Panc1 (cell line): Measurements from ENCODE around the gene DPPA5. TPM values are rescaled to one million over a fixed set of nuclear protein-coding genes. Genes with fewer than 3 reads are reported as not detected.

ENCODE experiments used
- ATAC-seq: fragments of 200-7000 bp; cut with Tn5 transposase; 2 replicates; pipeline ENCODE4 v1.9.1; 2020; ENCODE audit warnings: mild to moderate bottlenecking, moderate library complexity
- BruUV-seq: library from RNA; stranded (reverse); fragments of 400-500 nt; replicated peaks from 2 replicates; lab custom pipeline; 2021; lab: Mats Ljungman, UMichigan
- CTCF ChIA-PET: fragments of 300-600 bp; sonication (Branson Sonifier 250); formaldehyde crosslinking; loops from one replicate; lab custom pipeline; 2022; ENCODE audit warnings: antibody characterized with exemption; lab: Charles Lee
- POLR2A ChIA-PET: fragments of 300-600 bp; sonication (Branson Sonifier 250); formaldehyde crosslinking; loops from one replicate; lab custom pipeline; 2022; ENCODE audit warnings: antibody characterized with exemption; lab: Charles Lee
- DNase-seq: peaks from one replicate; pipeline ENCODE4 v3.0.0-alpha.2; 2010; ENCODE audit warnings: low read depth, low spot score
- H3K27ac ChIP-seq: 2 replicates; pipeline ENCODE4 v1.5.1; 2011; ENCODE audit warnings: mild to moderate bottlenecking, low read length, inconsistent platforms
- H3K27me3 ChIP-seq: fragments of 200-500 bp; sonication (Bioruptor generic); 2 replicates; pipeline ENCODE4 v1.6.0; 2014; ENCODE audit warnings: low read length, inconsistent platforms; ENCODE audit not compliant: control insufficient read depth, insufficient read depth
- H3K36me3 ChIP-seq: fragments of 200-500 bp; sonication (Bioruptor generic); 2 replicates; pipeline ENCODE4 v1.5.1; 2014; ENCODE audit warnings: inconsistent platforms, mild to moderate bottlenecking, low read length, moderate library complexity; ENCODE audit not compliant: control insufficient read depth, insufficient read depth
- H3K4me1 ChIP-seq: 2 replicates; pipeline ENCODE4 v1.5.1; 2011; ENCODE audit warnings: inconsistent platforms, mild to moderate bottlenecking, low read length, moderate library complexity; ENCODE audit not compliant: control insufficient read depth, insufficient read depth
- H3K4me3 ChIP-seq, 2 experiments: 2 replicates each; pipeline ENCODE4 v1.5.1; 2011 to 2012; ENCODE audit warnings: low read depth in 2 of 2, low read length in 2 of 2, mild to moderate bottlenecking in 2 of 2, inconsistent platforms in 1 of 2, moderate library complexity in 1 of 2
- H3K9me3 ChIP-seq: fragments of 200-500 bp; sonication (Bioruptor generic); 2 replicates; pipeline ENCODE4 v1.5.1; 2014; ENCODE audit warnings: low read depth, mild to moderate bottlenecking, inconsistent platforms, low read length, moderate library complexity; ENCODE audit not compliant: control insufficient read depth, insufficient read depth
- CTCF ChIP-seq: fragments of 450-650 bp; IDR thresholded peaks from 2 replicates; pipeline ENCODE4 v1.5.1; 2017; ENCODE audit warnings: mild to moderate bottlenecking
- POLR2AphosphoS5 ChIP-seq: IDR thresholded peaks from 2 replicates; pipeline ENCODE4 v1.6.1; 2012; ENCODE audit warnings: mild to moderate bottlenecking, low read depth, low read length, moderate library complexity
- REST ChIP-seq, 2 experiments: IDR thresholded peaks; 2 replicates each; pipeline ENCODE4 v1.6.1; 2011 to 2012; ENCODE audit warnings: low read depth in 2 of 2, control low read depth in 1 of 2, low read length in 1 of 2, mild to moderate bottlenecking in 1 of 2, moderate library complexity in 1 of 2; ENCODE audit not compliant: insufficient read depth in 1 of 2
- SIN3A ChIP-seq: IDR thresholded peaks from 2 replicates; pipeline ENCODE4 v1.6.1; 2012; ENCODE audit warnings: low read depth, mild to moderate bottlenecking, low read length, moderate library complexity, borderline replicate concordance; ENCODE audit not compliant: insufficient read depth
- TCF7L2 ChIP-seq: IDR thresholded peaks from 2 replicates; pipeline ENCODE4 v1.6.1; 2011; ENCODE audit warnings: mild to moderate bottlenecking, low read depth, low read length, inconsistent platforms
- in situ Hi-C: cut with HindIII; loops from 2 replicates; pipeline ENCODE4 v1.10.0; 2016; ENCODE audit warnings: low sequenced_read_pairs, low pct_unique_long_range_greater_than_20kb
- intact Hi-C: fragments of 100-400 bp; cut with micrococcal nuclease; formaldehyde crosslinking; loops from one replicate; pipeline ENCODE4 v1.10.0; 2022; ENCODE audit not compliant: unreplicated experiment
- total RNA-seq: library from RNA; stranded (reverse); gene quantifications from one replicate; pipeline ENCODE4 v1.2.1, GENCODE V29; 2021; ENCODE audit not compliant: unreplicated experiment

DPPA5 gene
- total RNA-seq, 1 experiment from 2014 or later, result not detected

- TF ChIP-seq TCF7L2, result no peak
- Histone ChIP-seq H3K4me3 (no peak overlapping the region), H3K27me3 (no peaks in the 10 kb centered on the region), H3K27ac (no peak overlapping the region), H3K4me1 (no peaks in the 10 kb centered on the region), H3K9me3 (no peaks in the 10 kb centered on the region), H3K36me3 (no peaks in the 10 kb centered on the region)
- DNase-seq, result no peak
- BruUV-seq, result no TSS peak
- ChIA-PET CTCF (no interaction called here), POLR2A (interaction anchor here (0.7 kb wide), 2 partner anchors 27 to 64 kb away, joined by 3 to 5 read pairs; no protein-coding TSS in a partner anchor)
- in situ Hi-C loops, result no loop called here
- ATAC-seq, result no peak
- intact Hi-C loops, result no loop called here
These were observed 4.8 kb downstream of the DPPA5 start for GRCh38 chr6:73349311-73349710.

- ATAC-seq (no peak), DNase-seq (no peak)
- Histone ChIP-seq H3K4me3 (no peak overlapping the region), H3K9me3 (no peaks in the 10 kb centered on the region), H3K27ac (no peak overlapping the region), H3K27me3 (no peaks in the 10 kb centered on the region), H3K4me1 (no peaks in the 10 kb centered on the region), H3K36me3 (no peaks in the 10 kb centered on the region)
- in situ Hi-C loops, result no loop called here
- intact Hi-C loops, result no loop called here
- ChIA-PET CTCF (no interaction called here), POLR2A (interaction anchor here (0.7 kb wide), 1 partner anchor 63 kb away, joined by 3 read pairs; no protein-coding TSS in a partner anchor)
- TF ChIP-seq SIN3A (no peak), POLR2AphosphoS5 (no peak), REST (IDR thresholded peaks at IDR 0.05; ENCODE audit: insufficient read depth in 1 of 2, low read depth in 2 of 2, low read length in 1 of 2) (no peak), TCF7L2 (no peak), CTCF (no peak)
- no TSS peak for BruUV-seq
These were observed 5.4 kb downstream of the DPPA5 start for GRCh38 chr6:73348550-73349204.

GRCh38 chr6:73343164-73343563 lies 10.9 kb downstream of the DPPA5 start:
- TF ChIP-seq CTCF (no peak), SIN3A (no peak), TCF7L2 (no peak), REST (IDR thresholded peaks at IDR 0.05; ENCODE audit: insufficient read depth in 1 of 2, low read depth in 2 of 2, low read length in 1 of 2) (no peak), POLR2AphosphoS5 (no peak)
- Histone ChIP-seq H3K36me3 (no peaks in the 10 kb centered on the region), H3K27me3 (peaks cover 2% of the 10 kb centered on the region; the same call in 1 of the 2 replicates), H3K9me3 (no peaks in the 10 kb centered on the region), H3K4me1 (no peaks in the 10 kb centered on the region), H3K27ac (no peak overlapping the region), H3K4me3 (no peak overlapping the region)
- intact Hi-C loops (no loop called here), in situ Hi-C loops (no loop called here)
- DNase-seq, result no peak
- POLR2A ChIA-PET, result interaction anchor here (0.5 kb wide), 1 partner anchor 95 kb away, joined by 8 read pairs; no protein-coding TSS in a partner anchor
- no peak for ATAC-seq
- CTCF ChIA-PET, result no interaction called here
- BruUV-seq, result no TSS peak
